Natural killer cell (primary cell): ENCODE measurements around the gene TEX264. TPM values are rescaled to one million over a fixed set of nuclear protein-coding genes. Genes with fewer than 3 reads are reported as not detected.
"Not testable (repeated sequence)": the region's sequence is repeated elsewhere in the genome, so short reads cannot be mapped to it uniquely, and the experiment has no call there.

Experiments used
- ATAC-seq, 3 donors: fragments of 150-1000 bp in 2 of 3; fragments of 200-7000 bp in 1 of 3; cut with Tn5 transposase; 1 replicate in 1 of 3; 2 replicates in 2 of 3; pipeline ENCODE4 v1.10.0; 2021; ENCODE audit warnings: mild to moderate bottlenecking in 2 of 3, moderate library complexity in 2 of 3
- DNase-seq, 2 donors: peaks; one replicate each; pipeline versions ENCODE4 v3.0.0 to v3.0.0-alpha.2; 2013 to 2021; ENCODE audit warnings: mixed read lengths in 1 of 2
- H3K27ac ChIP-seq: one replicate; pipeline ENCODE4 v1.5.1; 2013; ENCODE audit warnings: mild to moderate bottlenecking, low read length
- H3K27me3 ChIP-seq: one replicate; pipeline ENCODE4 v1.6.1; 2013; ENCODE audit warnings: low read length; ENCODE audit not compliant: control insufficient read depth, insufficient read depth
- H3K36me3 ChIP-seq: one replicate; pipeline ENCODE4 v1.6.1; 2013; ENCODE audit warnings: low read length; ENCODE audit not compliant: control insufficient read depth, insufficient read depth
- H3K4me1 ChIP-seq: one replicate; pipeline ENCODE4 v1.6.1; 2013; ENCODE audit warnings: low read length; ENCODE audit not compliant: control insufficient read depth, insufficient read depth
- H3K4me3 ChIP-seq: one replicate; pipeline ENCODE4 v1.5.1; 2013; ENCODE audit warnings: low read length
- H3K9me3 ChIP-seq: one replicate; pipeline ENCODE4 v1.6.1; 2013; ENCODE audit warnings: low read length; ENCODE audit not compliant: control insufficient read depth, insufficient read depth
- H3K27ac Mint-ChIP-seq, 2 donors: one replicate each; pipeline ENCODE4 v1.8.0; 2022; ENCODE audit warnings: mild to moderate bottlenecking in 2 of 2, mixed read lengths in 2 of 2, moderate library complexity in 1 of 2
- H3K27me3 Mint-ChIP-seq, 2 donors: one replicate each; pipeline ENCODE4 v1.8.0; 2022; ENCODE audit warnings: low read depth in 2 of 2, mixed read lengths in 2 of 2
- H3K36me3 Mint-ChIP-seq: one replicate; pipeline ENCODE4 v1.8.0; 2022; ENCODE audit warnings: mixed read lengths
- H3K4me1 Mint-ChIP-seq, 2 donors: one replicate each; pipeline ENCODE4 v1.8.0; 2022; ENCODE audit warnings: mixed read lengths in 2 of 2
- H3K4me3 Mint-ChIP-seq: one replicate; pipeline ENCODE4 v1.8.0; 2022; ENCODE audit warnings: mild to moderate bottlenecking, moderate library complexity, mixed read lengths
- H3K9me3 Mint-ChIP-seq, 2 donors: one replicate each; pipeline ENCODE4 v1.8.0; 2022; ENCODE audit warnings: mixed read lengths in 2 of 2
- WGBS: methylation state at CpG from one replicate; pipeline ENCODE4 v1.1.7; 2013; ENCODE audit warnings: missing lambda C conversion rate; ENCODE audit not compliant: insufficient coverage; 5-methylcytosine and 5-hydroxymethylcytosine counted together
- intact Hi-C: fragments of 100-400 bp; cut with micrococcal nuclease; formaldehyde crosslinking; loops from one replicate; pipeline ENCODE4 v1.14.2; 2022
- total RNA-seq, 4 donors: library from RNA; stranded (reverse); fragments of 120-200 nt in 1 of 4; gene quantifications; one replicate each; pipeline versions ENCODE4 v1.2.3 to v1.2.4, GENCODE V29; 2013 to 2022
- TF ChIP-seq, protein P1 (sequence below): fragments of 200-600 bp; IDR thresholded peaks from one replicate; pipeline ENCODE4 v1.8.0; 2022; ENCODE audit warnings: antibody characterized with exemption

TEX264 gene
- total RNA-seq, 3 donors from 2014 or later (not counting 1 experiment from before 2014, with no cell fraction given) = 41.1 to 46.8 (median 45.4) TPM

DNA sequence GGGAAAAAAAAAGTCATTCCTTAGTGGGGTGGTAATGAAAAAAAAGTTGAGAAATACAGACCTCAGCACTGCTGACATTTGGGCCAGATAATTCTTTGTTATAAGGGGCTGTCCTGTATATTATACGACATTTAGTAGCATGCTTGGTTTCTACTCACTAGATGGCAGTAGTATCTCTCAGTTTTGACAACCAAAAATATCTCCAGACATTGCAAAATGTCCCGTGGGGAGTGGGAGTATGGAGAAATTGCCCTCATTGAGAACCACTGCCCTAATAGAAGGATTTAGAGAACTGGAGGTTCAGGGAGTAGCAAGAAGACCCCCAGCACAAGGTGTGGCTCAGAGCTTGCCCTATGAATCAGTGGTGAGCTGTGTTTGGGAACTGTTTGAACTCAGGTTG, 28.6 kb upstream of the TEX264 start:
- Mint-ChIP-seq H3K36me3 (peaks cover 39% of the 10 kb centered on the region), H3K27me3 (no peaks in the 10 kb centered on the region), H3K4me1 (no peaks in the 10 kb centered on the region), H3K27ac (peak overlapping the region in 1 of 2 donors; percentile 42), H3K4me3 (no peak overlapping the region), H3K9me3 (no peaks in the 10 kb centered on the region)
- intact Hi-C loops = loop anchor here (1.0 kb wide), 2 partner anchors 40 to 158 kb away; no protein-coding TSS in a partner anchor
- H3K4me3 ChIP-seq = no peak overlapping the region
- ATAC-seq (no peak), DNase-seq (peak in 1 of 2 donors; percentile 43)
- TF ChIP-seq, protein P1, sequence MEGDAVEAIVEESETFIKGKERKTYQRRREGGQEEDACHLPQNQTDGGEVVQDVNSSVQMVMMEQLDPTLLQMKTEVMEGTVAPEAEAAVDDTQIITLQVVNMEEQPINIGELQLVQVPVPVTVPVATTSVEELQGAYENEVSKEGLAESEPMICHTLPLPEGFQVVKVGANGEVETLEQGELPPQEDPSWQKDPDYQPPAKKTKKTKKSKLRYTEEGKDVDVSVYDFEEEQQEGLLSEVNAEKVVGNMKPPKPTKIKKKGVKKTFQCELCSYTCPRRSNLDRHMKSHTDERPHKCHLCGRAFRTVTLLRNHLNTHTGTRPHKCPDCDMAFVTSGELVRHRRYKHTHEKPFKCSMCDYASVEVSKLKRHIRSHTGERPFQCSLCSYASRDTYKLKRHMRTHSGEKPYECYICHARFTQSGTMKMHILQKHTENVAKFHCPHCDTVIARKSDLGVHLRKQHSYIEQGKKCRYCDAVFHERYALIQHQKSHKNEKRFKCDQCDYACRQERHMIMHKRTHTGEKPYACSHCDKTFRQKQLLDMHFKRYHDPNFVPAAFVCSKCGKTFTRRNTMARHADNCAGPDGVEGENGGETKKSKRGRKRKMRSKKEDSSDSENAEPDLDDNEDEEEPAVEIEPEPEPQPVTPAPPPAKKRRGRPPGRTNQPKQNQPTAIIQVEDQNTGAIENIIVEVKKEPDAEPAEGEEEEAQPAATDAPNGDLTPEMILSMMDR = peak; percentile 26
- peaks cover 81% of the 10 kb centered on the region for H3K36me3 ChIP-seq
- no peaks in the 10 kb centered on the region for H3K9me3 ChIP-seq
- WGBS = 42% methylated on average over 1 of the region's 2 CpGs
- no peaks in the 10 kb centered on the region for H3K27me3 ChIP-seq
- H3K27ac ChIP-seq = no peak overlapping the region
- no peaks in the 10 kb centered on the region for H3K4me1 ChIP-seq

- no peaks in the 10 kb centered on the region for H3K27me3 Mint-ChIP-seq
- no peaks in the 10 kb centered on the region for H3K9me3 ChIP-seq
- H3K4me1 ChIP-seq = no peaks in the 10 kb centered on the region
- H3K27ac Mint-ChIP-seq = no peak overlapping the region
- no peak overlapping the region for H3K27ac ChIP-seq
- peaks cover 29% of the 10 kb centered on the region for H3K36me3 Mint-ChIP-seq
- ATAC-seq (no peak), DNase-seq (no peak)
- H3K9me3 Mint-ChIP-seq = no peaks in the 10 kb centered on the region
- intact Hi-C loops = no loop called here
- H3K4me1 Mint-ChIP-seq = no peaks in the 10 kb centered on the region
- TF ChIP-seq, protein P1 = no peak
- H3K4me3 ChIP-seq = no peak overlapping the region
- 95% methylated on average over 9 of the region's 9 CpGs for WGBS
- H3K36me3 ChIP-seq = peaks cover 59% of the 10 kb centered on the region
- H3K27me3 ChIP-seq = no peaks in the 10 kb centered on the region
- H3K4me3 Mint-ChIP-seq = no peak overlapping the region
Measured at GRCh38 chr3:51646091-51646490, 25.0 kb upstream of the TEX264 start.

DNA sequence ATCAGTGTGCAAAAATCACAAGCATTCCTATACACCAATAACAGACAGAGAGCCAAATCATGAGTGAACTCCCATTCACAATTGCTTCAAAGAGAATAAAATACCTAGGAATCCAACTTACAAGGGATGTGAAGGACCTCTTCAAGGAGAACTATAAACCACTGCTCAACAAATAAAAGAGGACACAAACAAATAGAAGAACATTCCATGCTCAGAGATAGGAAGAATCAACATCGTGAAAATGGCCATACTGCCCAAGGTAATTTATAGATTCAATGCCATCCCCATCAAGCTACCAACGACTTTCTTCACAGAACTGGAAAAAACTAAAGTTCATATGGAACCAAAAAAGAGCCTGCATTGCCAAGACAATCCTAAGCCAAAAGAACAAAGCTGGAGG, 18.9 kb upstream of the TEX264 start:
- intact Hi-C loops, H3K36me3 Mint-ChIP-seq: not testable (repeated sequence)

GRCh38 chr3:51653409-51653808, 17.6 kb upstream of the TEX264 start:
- DNase-seq, H3K27me3 ChIP-seq, H3K9me3 ChIP-seq, H3K4me3 ChIP-seq, H3K27ac Mint-ChIP-seq, H3K4me1 Mint-ChIP-seq, ATAC-seq, H3K4me3 Mint-ChIP-seq, H3K9me3 Mint-ChIP-seq, H3K27me3 Mint-ChIP-seq, H3K4me1 ChIP-seq, intact Hi-C loops, H3K27ac ChIP-seq: not testable (repeated sequence)
- peaks cover 21% of the 10 kb centered on the region for H3K36me3 ChIP-seq
- peaks cover 20% of the 10 kb centered on the region for H3K36me3 Mint-ChIP-seq
- 100% methylated on average over 1 of the region's 2 CpGs for WGBS

More for the DNA sequence above, 18.9 kb upstream of the TEX264 start:
- ATAC-seq, H3K4me3 Mint-ChIP-seq, H3K27ac ChIP-seq, H3K4me3 ChIP-seq, H3K4me1 ChIP-seq, H3K27me3 ChIP-seq, H3K27ac Mint-ChIP-seq, H3K9me3 ChIP-seq, H3K4me1 Mint-ChIP-seq, H3K27me3 Mint-ChIP-seq, H3K9me3 Mint-ChIP-seq, DNase-seq: not testable (repeated sequence)
- WGBS = 100% methylated on average over 2 of the region's 2 CpGs
- H3K36me3 ChIP-seq = peaks cover 22% of the 10 kb centered on the region
